Duodenal mucosa (tissue), 2 donors: ENCODE results near the gene CFB.

Source experiments
- H3K27ac ChIP-seq: one replicate; pipeline ENCODE4 v1.7.0; 2013; ENCODE audit warnings: low read depth, low read length
- H3K27me3 ChIP-seq, 2 donors: one replicate each; pipeline ENCODE4 v1.7.0; 2013; ENCODE audit warnings: low read length in 2 of 2, control low read depth in 1 of 2; ENCODE audit not compliant: insufficient read depth in 2 of 2, control insufficient read depth in 1 of 2
- H3K36me3 ChIP-seq, 2 donors: one replicate each; pipeline ENCODE4 v1.7.0; 2013; ENCODE audit warnings: low read length in 2 of 2, control low read depth in 1 of 2; ENCODE audit not compliant: insufficient read depth in 2 of 2, control insufficient read depth in 1 of 2
- H3K4me1 ChIP-seq, 2 donors: one replicate each; pipeline ENCODE4 v1.7.0; 2013; ENCODE audit warnings: low read length in 2 of 2, control low read depth in 1 of 2; ENCODE audit not compliant: insufficient read depth in 2 of 2, control insufficient read depth in 1 of 2
- H3K4me3 ChIP-seq, 2 donors: one replicate each; pipeline ENCODE4 v1.7.0; 2013; ENCODE audit warnings: low read length in 2 of 2, low read depth in 1 of 2
- H3K9ac ChIP-seq, 2 donors: one replicate each; pipeline ENCODE4 v1.7.0; 2013; ENCODE audit warnings: low read length in 2 of 2, low read depth in 1 of 2
- H3K9me3 ChIP-seq, 2 donors: one replicate each; pipeline ENCODE4 v1.7.0; 2013; ENCODE audit warnings: low read length in 2 of 2, control low read depth in 1 of 2; ENCODE audit not compliant: control insufficient read depth in 1 of 2

The CFB gene

DNA sequence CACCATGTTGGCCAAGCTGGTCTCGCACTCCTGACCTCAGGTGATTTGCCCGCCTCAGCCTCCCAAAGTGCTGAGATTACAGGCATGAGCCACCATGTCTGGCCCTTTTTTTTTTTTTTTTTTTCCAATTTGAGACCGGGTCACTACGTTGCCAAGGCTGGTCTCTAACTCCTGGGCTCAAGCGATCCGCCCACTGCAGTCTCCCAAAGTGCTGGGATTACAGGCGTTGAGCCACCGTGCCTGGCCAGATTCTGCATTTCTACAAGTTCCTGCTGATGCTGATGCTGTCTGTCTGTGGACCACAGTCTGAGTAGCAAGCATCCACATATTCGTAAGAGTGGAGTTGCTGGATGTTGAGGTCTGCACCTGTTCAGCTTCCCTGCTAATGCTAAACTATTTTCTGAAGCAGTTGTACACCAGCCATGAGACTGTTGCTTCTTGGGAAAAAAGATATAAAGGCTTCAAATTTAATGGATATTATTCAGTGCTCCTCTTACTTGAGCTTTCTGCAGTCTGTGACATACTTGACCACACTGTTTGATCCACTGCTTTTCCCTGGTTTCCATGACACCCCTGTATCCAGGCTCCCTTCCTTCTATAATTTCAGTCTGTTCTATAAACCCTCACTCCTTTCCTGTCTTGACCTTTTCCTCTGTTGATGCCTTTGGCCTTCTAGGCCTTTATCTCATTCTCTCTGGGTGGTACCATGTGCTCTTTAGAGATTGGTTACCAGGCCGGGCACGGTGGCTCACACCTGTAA lies 33.9 kb upstream of the CFB start:
- Histone ChIP-seq H3K36me3 (no peaks in the 10 kb centered on the region), H3K27ac (no peak overlapping the region)

DNA sequence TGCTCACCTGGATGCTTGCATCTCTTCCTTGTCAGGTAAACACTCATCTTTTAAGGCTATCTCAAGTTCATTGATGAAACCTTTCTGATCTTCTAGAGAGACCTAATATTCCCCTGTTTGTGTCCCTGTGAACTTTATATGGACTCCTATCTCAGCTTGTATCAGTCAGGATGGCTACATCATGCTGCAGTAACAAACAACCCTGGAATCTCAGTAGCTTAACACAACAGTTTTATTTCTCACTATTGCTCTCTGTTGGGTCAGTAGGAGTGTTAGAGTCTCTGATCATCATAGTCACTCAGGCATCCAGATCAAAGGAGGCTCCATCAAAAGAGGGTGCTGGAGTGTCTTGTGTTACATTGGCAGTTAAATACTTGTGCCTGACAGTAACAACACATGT lies 30.5 kb upstream of the CFB start:
- H3K4me1 ChIP-seq: no peaks in the 10 kb centered on the region
- H3K4me3 ChIP-seq: no peak overlapping the region
- no peaks in the 10 kb centered on the region for H3K9me3 ChIP-seq
- no peak overlapping the region for H3K27ac ChIP-seq
- no peak overlapping the region for H3K9ac ChIP-seq
- no peaks in the 10 kb centered on the region for H3K36me3 ChIP-seq
- no peaks in the 10 kb centered on the region for H3K27me3 ChIP-seq

More for the DNA sequence above, 33.9 kb upstream of the CFB start:
- no peaks in the 10 kb centered on the region for H3K27me3 ChIP-seq
- H3K9me3 ChIP-seq: no peaks in the 10 kb centered on the region
- H3K4me3 ChIP-seq: no peak overlapping the region
- no peaks in the 10 kb centered on the region for H3K4me1 ChIP-seq
- no peak overlapping the region for H3K9ac ChIP-seq

- Histone ChIP-seq H3K4me3 (no peak overlapping the region), H3K27ac (no peak overlapping the region), H3K9ac (no peak overlapping the region), H3K36me3 (no peaks in the 10 kb centered on the region), H3K27me3 (no peaks in the 10 kb centered on the region), H3K4me1 (no peaks in the 10 kb centered on the region), H3K9me3 (no peaks in the 10 kb centered on the region)
Observed at GRCh38 chr6:31915756-31916155, 30.1 kb upstream of the CFB start.

- no peak overlapping the region for H3K27ac ChIP-seq
Observed at GRCh38 chr6:31918069-31918720, 27.7 kb upstream of the CFB start.

GRCh38 chr6:31919624-31920303 lies 26.1 kb upstream of the CFB start:
- no peaks in the 10 kb centered on the region for H3K9me3 ChIP-seq
- H3K36me3 ChIP-seq: no peaks in the 10 kb centered on the region
- H3K27me3 ChIP-seq: no peaks in the 10 kb centered on the region
- H3K9ac ChIP-seq: no peak overlapping the region
- no peaks in the 10 kb centered on the region for H3K4me1 ChIP-seq
- no peak overlapping the region for H3K4me3 ChIP-seq
- no peak overlapping the region for H3K27ac ChIP-seq

More at GRCh38 chr6:31918069-31918720, 27.7 kb upstream of the CFB start:
- Histone ChIP-seq H3K4me1 (no peaks in the 10 kb centered on the region), H3K9ac (no peak overlapping the region), H3K27me3 (no peaks in the 10 kb centered on the region), H3K36me3 (no peaks in the 10 kb centered on the region), H3K4me3 (no peak overlapping the region), H3K9me3 (no peaks in the 10 kb centered on the region)

- no peaks in the 10 kb centered on the region for H3K36me3 ChIP-seq
- no peaks in the 10 kb centered on the region for H3K9me3 ChIP-seq
- H3K27me3 ChIP-seq: no peaks in the 10 kb centered on the region
- H3K4me1 ChIP-seq: no peaks in the 10 kb centered on the region
- H3K4me3 ChIP-seq: no peak overlapping the region
- no peak overlapping the region for H3K27ac ChIP-seq
- H3K9ac ChIP-seq: no peak overlapping the region
Observed at GRCh38 chr6:31920811-31921210, 25.1 kb upstream of the CFB start.

DNA sequence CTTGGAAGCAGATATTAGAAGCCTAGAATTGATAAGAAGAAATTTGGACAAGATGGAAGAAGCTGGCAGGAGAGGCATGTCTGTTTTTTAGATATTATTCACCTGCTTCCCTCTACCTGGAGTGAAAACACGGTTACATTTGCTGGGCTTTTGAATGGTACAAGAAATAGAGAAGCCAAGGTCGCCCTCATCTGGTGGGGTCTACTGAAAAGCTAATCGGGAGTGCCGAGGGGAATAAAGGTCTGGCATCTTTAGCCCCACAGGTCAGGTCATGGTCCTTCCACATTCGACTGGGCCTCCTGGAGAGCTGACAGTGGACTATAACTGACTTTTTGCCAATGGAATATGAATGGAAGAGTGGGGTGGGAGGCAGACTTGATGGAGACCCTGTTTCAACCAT lies 23.0 kb upstream of the CFB start:
- no peaks in the 10 kb centered on the region for H3K9me3 ChIP-seq

DNA sequence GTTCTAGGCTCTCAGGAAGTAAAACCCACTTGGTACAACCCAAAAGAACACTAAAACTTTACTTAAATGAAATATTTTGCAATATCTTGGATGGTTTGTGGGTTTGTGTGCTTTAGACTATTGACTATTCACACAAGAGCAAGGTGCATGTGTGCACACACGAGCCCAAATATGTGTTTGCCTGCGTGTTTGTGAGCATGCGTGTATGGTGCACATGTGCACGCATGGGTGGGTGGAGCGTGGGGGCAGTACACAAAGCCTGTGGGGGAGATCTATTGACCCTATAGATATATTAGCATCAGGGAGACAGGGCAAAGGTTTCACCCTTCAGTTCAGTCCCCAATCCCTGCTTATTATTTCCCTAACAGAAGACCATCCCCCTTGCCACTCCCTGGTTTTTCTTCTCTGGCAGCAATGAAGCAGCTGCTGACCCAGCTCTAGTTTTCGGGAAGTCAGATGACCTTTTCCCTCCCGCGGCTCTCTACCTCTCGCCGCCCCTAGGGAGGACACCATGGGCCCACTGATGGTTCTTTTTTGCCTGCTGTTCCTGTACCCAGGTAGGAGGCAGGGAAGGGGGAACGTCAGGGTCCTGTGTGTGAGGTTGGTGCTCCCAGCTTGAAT lies 18.5 kb upstream of the CFB start, which contains the start of gene C2:
Gene C2, plus strand, starts transcription at position 476 of the 621 bp plus-strand sequence. Its CDS starts 36 bp downstream, at position 512.
- peak within 1 kb of the TSS; percentile 69 to 70 for H3K4me3 ChIP-seq
- H3K4me1 ChIP-seq: peaks cover 19 to 20% of the 10 kb centered on the region in 2 donors
- peak within 1 kb of the TSS; percentile 66 to 68 for H3K9ac ChIP-seq
- H3K9me3 ChIP-seq: no peaks in the 10 kb centered on the region
- H3K27ac ChIP-seq: no peak within 1 kb of the TSS
- H3K27me3 ChIP-seq: no peaks in the 10 kb centered on the region
- no peaks in the 10 kb centered on the region for H3K36me3 ChIP-seq

More for the DNA sequence above, 23.0 kb upstream of the CFB start:
- H3K27me3 ChIP-seq: no peaks in the 10 kb centered on the region
- H3K36me3 ChIP-seq: no peaks in the 10 kb centered on the region
- H3K9ac ChIP-seq: no peak overlapping the region
- H3K27ac ChIP-seq: no peak overlapping the region
- H3K4me3 ChIP-seq: no peak overlapping the region
- H3K4me1 ChIP-seq: peaks cover 7 to 10% of the 10 kb centered on the region in 2 donors

DNA sequence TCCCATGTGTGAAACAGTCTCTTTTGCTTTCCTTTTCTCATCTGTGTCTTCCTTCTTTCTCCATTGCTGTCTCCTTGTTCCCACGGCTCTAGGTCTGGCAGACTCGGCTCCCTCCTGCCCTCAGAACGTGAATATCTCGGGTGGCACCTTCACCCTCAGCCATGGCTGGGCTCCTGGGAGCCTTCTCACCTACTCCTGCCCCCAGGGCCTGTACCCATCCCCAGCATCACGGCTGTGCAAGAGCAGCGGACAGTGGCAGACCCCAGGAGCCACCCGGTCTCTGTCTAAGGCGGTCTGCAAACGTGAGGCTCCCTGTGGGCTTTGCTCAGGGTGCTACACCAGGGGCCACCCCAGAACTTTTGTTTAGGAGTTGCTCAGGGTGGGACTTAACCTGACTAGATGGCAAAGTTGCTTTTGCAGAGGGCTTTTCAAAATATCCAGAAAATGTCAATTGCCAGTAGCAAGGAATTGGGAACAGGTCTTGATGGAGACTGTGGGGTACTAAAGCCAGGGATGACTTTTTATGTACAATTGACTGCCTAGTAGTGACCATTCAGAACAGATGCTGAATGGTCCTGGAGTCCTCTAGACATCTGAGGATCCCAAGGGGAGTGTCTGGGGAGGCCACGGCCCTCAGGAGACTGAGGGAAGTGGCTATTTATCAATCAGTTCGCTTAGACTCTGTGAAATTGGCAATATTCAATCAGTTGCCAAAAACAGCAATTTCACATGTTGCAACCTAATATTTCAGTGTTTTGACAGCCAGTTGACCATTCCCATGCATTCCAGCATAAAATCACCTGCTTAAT lies 17.8 kb upstream of the CFB start:
- H3K4me3 ChIP-seq: peak overlapping the region; percentile 69 to 70
- H3K36me3 ChIP-seq: no peaks in the 10 kb centered on the region
- no peaks in the 10 kb centered on the region for H3K27me3 ChIP-seq
- no peak overlapping the region for H3K27ac ChIP-seq
- peaks cover 19 to 20% of the 10 kb centered on the region in 2 donors for H3K4me1 ChIP-seq
- H3K9ac ChIP-seq: peak overlapping the region; percentile 66 to 68
- no peaks in the 10 kb centered on the region for H3K9me3 ChIP-seq
